Activated T-cell treated with anti-CD3 and anti-CD28 coated beads, Interleukin-2, amount 50 U/mL, for 4 hours (primary cell): ENCODE results near the gene ARHGEF3. TPM values are rescaled to one million over a fixed set of nuclear protein-coding genes. Genes with fewer than 3 reads are reported as not detected.
A peak's percentile ranks its signal among the peaks of the same experiment; 100 is the strongest.
"Not testable (repeated sequence)": the region's sequence is repeated elsewhere in the genome, so short reads cannot be mapped to it uniquely, and the experiment has no call there.

ENCODE experiments used
- ATAC-seq, 2 donors: fragments of 200-7000 bp; cut with Tn5 transposase; one replicate each; pipeline ENCODE4 v1.10.0; 2021
- DNase-seq: peaks from one replicate; pipeline ENCODE4 v3.0.0-alpha.2; 2020
- H3K27me3 Mint-ChIP-seq: one replicate; pipeline ENCODE4 v1.8.0; 2021; ENCODE audit warnings: low read depth, mixed read lengths
- H3K36me3 Mint-ChIP-seq: one replicate; pipeline ENCODE4 v1.8.0; 2022; ENCODE audit warnings: mixed read lengths; ENCODE audit not compliant: insufficient read depth
- H3K4me1 Mint-ChIP-seq: one replicate; pipeline ENCODE4 v1.8.0; 2021; ENCODE audit warnings: low read depth, mixed read lengths
- H3K4me3 Mint-ChIP-seq: one replicate; pipeline ENCODE4 v1.8.0; 2021; ENCODE audit warnings: mild to moderate bottlenecking, moderate library complexity, mixed read lengths
- H3K9me3 Mint-ChIP-seq: one replicate; pipeline ENCODE4 v1.8.0; 2021; ENCODE audit warnings: mixed read lengths
- total RNA-seq, 3 donors: library from RNA; stranded (reverse); gene quantifications; one replicate each; pipeline ENCODE4 v1.2.1, GENCODE V29; 2021

Gene ARHGEF3
- total RNA-seq, 3 donors from 2014 or later = 42.4 to 53.9 (median 44.7) TPM

- Mint-ChIP-seq H3K4me1 (peaks cover 76% of the 10 kb centered on the region), H3K9me3 (no peaks in the 10 kb centered on the region), H3K36me3 (peaks cover 46% of the 10 kb centered on the region), H3K27me3 (no peaks in the 10 kb centered on the region), H3K4me3 (no peak overlapping the region)
- no peak for DNase-seq
- ATAC-seq = no peak
These were observed 40.7 kb downstream of the ARHGEF3 start for GRCh38 chr3:56761023-56761422.

- H3K4me3 Mint-ChIP-seq = peak overlapping the region; percentile 42
- no peaks in the 10 kb centered on the region for H3K27me3 Mint-ChIP-seq
- no peak for ATAC-seq
- H3K9me3 Mint-ChIP-seq = no peaks in the 10 kb centered on the region
- peaks cover 49% of the 10 kb centered on the region for H3K36me3 Mint-ChIP-seq
- H3K4me1 Mint-ChIP-seq = peaks cover 81% of the 10 kb centered on the region
- no peak for DNase-seq
These were observed 42.2 kb downstream of the ARHGEF3 start for GRCh38 chr3:56759532-56759931.

- ATAC-seq (peak; percentile 79 to 83), DNase-seq (peak; percentile 33)
- Mint-ChIP-seq H3K4me3 (peak overlapping the region; percentile 42), H3K36me3 (peaks cover 48% of the 10 kb centered on the region), H3K4me1 (peaks cover 81% of the 10 kb centered on the region), H3K27me3 (no peaks in the 10 kb centered on the region), H3K9me3 (no peaks in the 10 kb centered on the region)
These were observed 43.2 kb downstream of the ARHGEF3 start for GRCh38 chr3:56758539-56758981.

GRCh38 chr3:56758042-56758441 lies 43.7 kb downstream of the ARHGEF3 start:
- not testable (repeated sequence) for ATAC-seq, H3K9me3 Mint-ChIP-seq, DNase-seq, H3K4me3 Mint-ChIP-seq, H3K27me3 Mint-ChIP-seq
- Mint-ChIP-seq H3K36me3 (peaks cover 53% of the 10 kb centered on the region), H3K4me1 (peaks cover 83% of the 10 kb centered on the region)

GRCh38 chr3:56754741-56755417 lies 46.9 kb downstream of the ARHGEF3 start:
- Mint-ChIP-seq H3K36me3 (peaks cover 60% of the 10 kb centered on the region), H3K9me3 (no peaks in the 10 kb centered on the region), H3K4me3 (peak overlapping the region; percentile 85), H3K27me3 (no peaks in the 10 kb centered on the region), H3K4me1 (peaks cover 78% of the 10 kb centered on the region)
- no peak for ATAC-seq
- DNase-seq = no peak

GRCh38 chr3:56753206-56753820 lies 48.4 kb downstream of the ARHGEF3 start:
- Mint-ChIP-seq H3K4me3 (no peak overlapping the region), H3K9me3 (no peaks in the 10 kb centered on the region), H3K36me3 (peaks cover 63% of the 10 kb centered on the region), H3K4me1 (peaks cover 66% of the 10 kb centered on the region), H3K27me3 (no peaks in the 10 kb centered on the region)
- peak; percentile 15 for DNase-seq
- ATAC-seq = peak; percentile 98 to 100

GRCh38 chr3:56751056-56751707 lies 50.6 kb downstream of the ARHGEF3 start:
- no peak for ATAC-seq
- Mint-ChIP-seq H3K36me3 (peaks cover 61% of the 10 kb centered on the region), H3K4me3 (no peak overlapping the region)

GRCh38 chr3:56748663-56749231 lies 53.0 kb downstream of the ARHGEF3 start:
- no peak for ATAC-seq
- Mint-ChIP-seq H3K36me3 (peaks cover 67% of the 10 kb centered on the region), H3K9me3 (no peaks in the 10 kb centered on the region), H3K4me1 (peaks cover 42% of the 10 kb centered on the region), H3K27me3 (no peaks in the 10 kb centered on the region), H3K4me3 (no peak overlapping the region)
- no peak for DNase-seq

More at GRCh38 chr3:56751056-56751707, 50.6 kb downstream of the ARHGEF3 start:
- Mint-ChIP-seq H3K9me3 (no peaks in the 10 kb centered on the region), H3K27me3 (no peaks in the 10 kb centered on the region), H3K4me1 (peaks cover 54% of the 10 kb centered on the region)
- no peak for DNase-seq

- peaks cover 60% of the 10 kb centered on the region for H3K36me3 Mint-ChIP-seq
- no peak for ATAC-seq
- DNase-seq = no peak
These were observed 54.6 kb downstream of the ARHGEF3 start for GRCh38 chr3:56747150-56747549.

GRCh38 chr3:56744016-56744415 lies 57.7 kb downstream of the ARHGEF3 start:
- H3K36me3 Mint-ChIP-seq = peaks cover 46% of the 10 kb centered on the region

More at GRCh38 chr3:56747150-56747549, 54.6 kb downstream of the ARHGEF3 start:
- Mint-ChIP-seq H3K27me3 (no peaks in the 10 kb centered on the region), H3K4me3 (no peak overlapping the region), H3K4me1 (peaks cover 28% of the 10 kb centered on the region), H3K9me3 (no peaks in the 10 kb centered on the region)

GRCh38 chr3:56742887-56743286 lies 58.9 kb downstream of the ARHGEF3 start:
- Mint-ChIP-seq H3K27me3 (no peaks in the 10 kb centered on the region), H3K4me3 (no peak overlapping the region), H3K36me3 (peaks cover 45% of the 10 kb centered on the region), H3K4me1 (peaks cover 20% of the 10 kb centered on the region), H3K9me3 (no peaks in the 10 kb centered on the region)
- DNase-seq (no peak), ATAC-seq (no peak)

More at GRCh38 chr3:56744016-56744415, 57.7 kb downstream of the ARHGEF3 start:
- Mint-ChIP-seq H3K27me3 (no peaks in the 10 kb centered on the region), H3K4me1 (peaks cover 20% of the 10 kb centered on the region), H3K4me3 (no peak overlapping the region), H3K9me3 (no peaks in the 10 kb centered on the region)
- no peak for DNase-seq
- ATAC-seq = no peak

GRCh38 chr3:56739036-56739435 lies 62.7 kb downstream of the ARHGEF3 start:
- Mint-ChIP-seq H3K4me1 (peaks cover 38% of the 10 kb centered on the region), H3K36me3 (peaks cover 46% of the 10 kb centered on the region), H3K27me3 (no peaks in the 10 kb centered on the region), H3K9me3 (no peaks in the 10 kb centered on the region), H3K4me3 (no peak overlapping the region)
- ATAC-seq (no peak), DNase-seq (no peak)

GRCh38 chr3:56737006-56737405 lies 64.7 kb downstream of the ARHGEF3 start:
- H3K27me3 Mint-ChIP-seq = no peaks in the 10 kb centered on the region
- peaks cover 42% of the 10 kb centered on the region for H3K36me3 Mint-ChIP-seq
- H3K4me1 Mint-ChIP-seq = peaks cover 40% of the 10 kb centered on the region
- no peak overlapping the region for H3K4me3 Mint-ChIP-seq
- no peak for DNase-seq
- ATAC-seq = no peak
- no peaks in the 10 kb centered on the region for H3K9me3 Mint-ChIP-seq

- DNase-seq = no peak
- H3K36me3 Mint-ChIP-seq = peaks cover 62% of the 10 kb centered on the region
- no peaks in the 10 kb centered on the region for H3K27me3 Mint-ChIP-seq
- no peak overlapping the region for H3K4me3 Mint-ChIP-seq
- no peak for ATAC-seq
- no peaks in the 10 kb centered on the region for H3K9me3 Mint-ChIP-seq
- peaks cover 53% of the 10 kb centered on the region for H3K4me1 Mint-ChIP-seq
These were observed 69.6 kb downstream of the ARHGEF3 start for GRCh38 chr3:56732109-56732508.
